ENCODE data around the gene ZMYM2.

GRCh38 chr13:19985219-19985556 lies 26.7 kb downstream of the ZMYM2 start:
- TF ChIP-seq EZH2 (IDR thresholded peaks at IDR 0.05; ENCODE audit: insufficient read depth, low read length) (no peak), CTCF (IDR thresholded peaks at IDR 0.05; ENCODE audit: insufficient read depth, low read depth, low read length) (no peak)

Data from astrocyte (in vitro differentiated cells and primary cell).